ENCODE results near the gene NRCAM. TPM values are rescaled to one million over a fixed set of nuclear protein-coding genes. Genes with fewer than 3 reads are reported as not detected.

NRCAM gene
- total RNA-seq, 1 donor from 2014 or later, result not detected

- peak; percentile 67 for DNase-seq
- intact Hi-C loops (cut with micrococcal nuclease), result loop anchor here (1.0 to 5.0 kb wide), 2 partner anchors 32 to 383 kb away; no protein-coding TSS in a partner anchor
- no peak overlapping the region for H3K27ac Mint-ChIP-seq
Observed at GRCh38 chr7:108114117-108114841, 342.0 kb downstream of the NRCAM start.

DNA sequence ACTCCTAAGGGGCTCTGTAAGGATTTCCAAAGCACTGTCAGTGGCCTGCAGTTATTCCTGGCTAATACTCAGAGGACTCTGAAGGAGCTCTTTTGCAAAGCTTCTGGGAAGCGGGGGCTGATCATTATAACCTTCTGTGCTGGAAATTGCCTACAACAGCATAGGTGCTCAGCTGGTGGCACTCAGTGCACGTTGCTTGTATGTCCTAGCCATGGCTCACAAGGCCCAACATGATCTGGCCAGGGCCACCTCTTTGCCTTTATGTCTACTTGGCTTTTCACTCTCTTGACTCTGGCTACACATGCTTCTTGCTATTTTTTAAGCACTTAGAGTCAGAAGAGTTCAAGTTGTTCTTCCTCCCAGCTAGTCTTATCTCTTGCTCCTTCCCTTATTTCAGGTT, 343.6 kb downstream of the NRCAM start:
- Mint-ChIP-seq H3K9me3 (no peaks in the 10 kb centered on the region), H3K4me3 (no peak overlapping the region), H3K27me3 (peaks cover 6% of the 10 kb centered on the region), H3K27ac (no peak overlapping the region), H3K4me1 (no peaks in the 10 kb centered on the region), H3K36me3 (ENCODE audit: low read depth) (no peaks in the 10 kb centered on the region)
- no peak for DNase-seq
- intact Hi-C loops (cut with micrococcal nuclease), result loop anchor here (5.0 kb wide), 1 partner anchor 385 kb away; no protein-coding TSS in a partner anchor

More at GRCh38 chr7:108114117-108114841, 342.0 kb downstream of the NRCAM start:
- Mint-ChIP-seq H3K36me3 (ENCODE audit: low read depth) (no peaks in the 10 kb centered on the region), H3K4me3 (no peak overlapping the region), H3K4me1 (no peaks in the 10 kb centered on the region), H3K9me3 (no peaks in the 10 kb centered on the region), H3K27me3 (peaks cover 4% of the 10 kb centered on the region)

GRCh38 chr7:108109221-108109908, 346.9 kb downstream of the NRCAM start:
- DNase-seq, result peak; percentile 70
- Mint-ChIP-seq H3K36me3 (ENCODE audit: low read depth) (no peaks in the 10 kb centered on the region), H3K27ac (no peak overlapping the region), H3K4me1 (no peaks in the 10 kb centered on the region), H3K9me3 (no peaks in the 10 kb centered on the region), H3K4me3 (no peak overlapping the region), H3K27me3 (peaks cover 9% of the 10 kb centered on the region)
- intact Hi-C loops (cut with micrococcal nuclease), result loop anchor here (1.0 kb wide), 1 partner anchor 37 kb away; no protein-coding TSS in a partner anchor

- Mint-ChIP-seq H3K9me3 (no peaks in the 10 kb centered on the region), H3K4me1 (no peaks in the 10 kb centered on the region), H3K4me3 (no peak overlapping the region), H3K27me3 (peaks cover 9% of the 10 kb centered on the region), H3K36me3 (ENCODE audit: low read depth) (no peaks in the 10 kb centered on the region), H3K27ac (no peak overlapping the region)
- intact Hi-C loops (cut with micrococcal nuclease), result no loop called here
- DNase-seq, result no peak
Observed at GRCh38 chr7:108108131-108108530, 348.1 kb downstream of the NRCAM start.

- DNase-seq, result no peak
- Mint-ChIP-seq H3K27me3 (peaks cover 16% of the 10 kb centered on the region), H3K4me3 (no peak overlapping the region), H3K36me3 (ENCODE audit: low read depth) (no peaks in the 10 kb centered on the region), H3K27ac (no peak overlapping the region), H3K9me3 (no peaks in the 10 kb centered on the region), H3K4me1 (no peaks in the 10 kb centered on the region)
- intact Hi-C loops (cut with micrococcal nuclease), result no loop called here
Observed at GRCh38 chr7:108104324-108104723, 351.9 kb downstream of the NRCAM start.

- Mint-ChIP-seq H3K27ac (no peak overlapping the region), H3K36me3 (ENCODE audit: low read depth) (no peaks in the 10 kb centered on the region), H3K4me1 (no peaks in the 10 kb centered on the region), H3K4me3 (no peak overlapping the region), H3K9me3 (no peaks in the 10 kb centered on the region), H3K27me3 (peaks cover 21% of the 10 kb centered on the region)
- intact Hi-C loops (cut with micrococcal nuclease), result no loop called here
- DNase-seq, result no peak
Observed at GRCh38 chr7:108103558-108104298, 352.5 kb downstream of the NRCAM start.

DNA sequence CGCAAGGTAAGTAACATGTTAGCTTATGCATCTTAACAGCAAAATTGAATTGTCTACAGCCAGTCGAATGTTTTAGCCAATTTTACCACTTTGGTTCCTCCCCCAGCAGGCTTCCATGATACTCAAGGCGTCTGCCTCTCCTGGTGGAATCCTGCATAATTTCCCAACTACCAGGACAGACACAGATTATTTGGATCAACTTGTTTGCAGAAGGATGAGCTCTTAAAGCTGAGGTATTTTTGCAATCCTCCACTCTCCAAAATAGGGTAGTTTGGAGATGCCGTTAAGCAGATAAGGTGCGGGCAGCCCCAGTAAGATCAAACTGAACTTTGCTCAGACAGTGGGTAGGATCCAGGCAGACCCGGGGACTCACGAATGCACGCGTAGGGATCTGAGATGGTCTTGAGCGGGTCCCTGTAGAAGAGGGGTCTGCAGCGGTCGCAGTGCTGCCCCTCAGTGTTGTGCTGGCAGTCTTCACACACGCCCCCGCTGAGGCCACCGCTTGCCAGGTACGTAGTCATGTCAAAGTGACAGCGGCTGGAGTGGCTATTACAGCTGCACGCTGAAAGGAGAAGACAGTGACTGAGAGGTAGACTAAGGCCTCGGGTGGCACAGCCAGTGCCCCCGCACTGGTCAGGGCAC, 353.4 kb downstream of the NRCAM start:
- Mint-ChIP-seq H3K27ac (no peak overlapping the region), H3K9me3 (no peaks in the 10 kb centered on the region), H3K36me3 (ENCODE audit: low read depth) (no peaks in the 10 kb centered on the region), H3K27me3 (peaks cover 21% of the 10 kb centered on the region), H3K4me1 (no peaks in the 10 kb centered on the region), H3K4me3 (no peak overlapping the region)
- intact Hi-C loops (cut with micrococcal nuclease), result no loop called here
- DNase-seq, result no peak

DNA sequence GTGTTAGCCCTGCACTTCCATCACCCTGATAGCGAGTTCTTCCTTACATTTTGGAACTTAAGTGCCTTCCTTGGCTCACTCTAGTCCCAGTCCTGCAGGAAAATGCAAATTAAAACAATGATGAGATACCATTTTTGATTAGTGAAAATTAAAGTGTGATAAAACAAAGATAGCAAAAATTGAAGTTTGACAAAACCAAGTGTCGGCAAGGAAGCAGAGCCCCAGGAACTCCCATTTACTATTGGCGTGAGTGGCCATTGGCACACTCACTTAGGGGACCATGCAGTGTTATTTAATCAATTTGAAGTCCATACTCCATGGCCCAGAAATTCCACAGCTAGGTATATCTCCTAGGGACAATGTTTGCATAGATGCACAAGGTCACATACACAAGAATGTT, 354.5 kb downstream of the NRCAM start:
- no peaks in the 10 kb centered on the region for H3K9me3 Mint-ChIP-seq
- H3K4me3 Mint-ChIP-seq, result no peak overlapping the region
- no peaks in the 10 kb centered on the region for H3K4me1 Mint-ChIP-seq
- no peak overlapping the region for H3K27ac Mint-ChIP-seq
- H3K27me3 Mint-ChIP-seq, result peaks cover 20% of the 10 kb centered on the region
- intact Hi-C loops (cut with micrococcal nuclease), result no loop called here
- no peak for DNase-seq
- H3K36me3 Mint-ChIP-seq (ENCODE audit: low read depth), result no peaks in the 10 kb centered on the region

- peaks cover 23% of the 10 kb centered on the region for H3K27me3 Mint-ChIP-seq
- no peaks in the 10 kb centered on the region for H3K4me1 Mint-ChIP-seq
- H3K36me3 Mint-ChIP-seq (ENCODE audit: low read depth), result no peaks in the 10 kb centered on the region
- H3K27ac Mint-ChIP-seq, result no peak overlapping the region
- no peak for DNase-seq
- H3K9me3 Mint-ChIP-seq, result no peaks in the 10 kb centered on the region
- H3K4me3 Mint-ChIP-seq, result no peak overlapping the region
- intact Hi-C loops (cut with micrococcal nuclease), result no loop called here
Observed at GRCh38 chr7:108099713-108100112, 356.5 kb downstream of the NRCAM start.

DNA sequence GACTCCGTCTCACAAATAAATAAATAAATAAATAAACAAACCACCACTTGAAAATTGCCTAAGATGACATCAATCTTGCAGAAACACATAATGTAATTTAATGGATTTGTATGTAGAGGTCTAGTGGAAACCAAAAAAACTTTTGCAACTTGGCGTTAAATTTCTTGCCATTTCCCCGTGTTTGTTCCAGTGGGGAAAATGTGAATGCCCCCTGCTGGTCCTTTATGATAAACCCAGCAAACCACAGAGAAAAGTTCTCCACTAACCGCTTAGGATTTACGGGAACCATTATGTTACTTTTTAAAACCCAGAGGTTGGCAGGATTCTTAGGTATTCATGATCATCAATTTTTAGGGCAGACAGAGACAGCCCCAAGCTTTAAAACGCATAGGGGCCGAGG, 358.5 kb downstream of the NRCAM start:
- Mint-ChIP-seq H3K27ac (no peak overlapping the region), H3K9me3 (no peaks in the 10 kb centered on the region), H3K4me3 (no peak overlapping the region), H3K27me3 (peaks cover 28% of the 10 kb centered on the region), H3K36me3 (ENCODE audit: low read depth) (no peaks in the 10 kb centered on the region), H3K4me1 (no peaks in the 10 kb centered on the region)
- intact Hi-C loops (cut with micrococcal nuclease), result no loop called here
- DNase-seq, result no peak

Other genes starting within 250 kb of the NRCAM start
- gene PNPLA8, start 69.7 kb upstream of the NRCAM start, total RNA-seq, result 16.6 and 17.2 TPM in 2 replicates
- 35.6 TPM in 2 replicates for gene THAP5, start 113.3 kb upstream of the NRCAM start, total RNA-seq
- gene DNAJB9, start 113.4 kb upstream of the NRCAM start, total RNA-seq, result 11.5 and 12.7 TPM in 2 replicates

All from activated CD4-positive, alpha-beta T cell treated with anti-CD3 and anti-CD28 coated beads, Interleukin-2, amount 10 ng/mL, durations not matched to agents 24 days and 14 days (primary cell).